ENCODE results near the gene CORO1C.

Gene CORO1C

DNA sequence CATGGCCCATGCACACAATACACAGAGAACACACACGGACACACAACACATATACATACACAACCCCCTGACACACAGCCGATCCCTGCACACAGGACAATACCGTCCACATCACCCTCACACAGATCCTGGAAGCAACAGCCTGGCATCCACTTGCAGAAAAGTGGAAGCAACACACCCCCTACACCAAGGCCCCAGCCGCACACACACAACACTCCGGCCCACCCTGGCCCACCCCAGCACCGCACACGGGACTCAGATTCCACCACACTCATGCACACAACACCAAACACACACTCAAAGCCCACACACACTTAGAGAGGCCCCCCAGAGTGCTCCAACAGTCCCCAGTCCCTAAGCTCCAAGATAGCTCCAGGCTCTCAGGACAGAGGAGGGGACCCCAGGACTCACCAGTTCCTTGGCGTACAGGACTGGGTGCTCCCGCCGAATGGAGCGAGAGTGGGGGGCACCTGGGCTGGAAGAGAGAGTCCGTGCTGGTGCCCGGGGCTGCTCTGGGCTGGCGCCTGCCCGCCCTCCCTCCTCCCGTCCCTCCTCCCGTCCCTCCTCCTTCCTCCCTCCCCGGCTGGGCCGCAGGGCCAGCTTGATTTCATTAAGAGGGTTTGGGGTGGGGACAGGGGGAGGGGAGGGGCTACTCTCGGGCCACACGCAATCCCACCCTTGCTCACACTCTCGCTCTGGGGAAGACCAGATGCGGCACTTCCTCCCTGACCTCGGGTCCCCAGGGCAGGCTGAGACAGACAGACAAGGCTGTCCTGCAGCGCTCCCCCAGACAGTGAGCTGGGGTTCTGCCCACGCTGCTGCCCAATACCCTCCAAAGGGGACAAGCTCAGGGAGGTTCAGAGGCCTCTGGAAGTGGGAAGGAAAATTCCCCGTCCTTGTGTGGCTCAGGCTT is 133.5 kb downstream of the CORO1C start, which contains the start of gene TMEM119:
Gene TMEM119, minus strand, starts transcription at position 526 of the 913 bp plus-strand sequence. CDS start 5,701 bp downstream, outside the sequence.
- FAIRE-seq: no peak

DNA sequence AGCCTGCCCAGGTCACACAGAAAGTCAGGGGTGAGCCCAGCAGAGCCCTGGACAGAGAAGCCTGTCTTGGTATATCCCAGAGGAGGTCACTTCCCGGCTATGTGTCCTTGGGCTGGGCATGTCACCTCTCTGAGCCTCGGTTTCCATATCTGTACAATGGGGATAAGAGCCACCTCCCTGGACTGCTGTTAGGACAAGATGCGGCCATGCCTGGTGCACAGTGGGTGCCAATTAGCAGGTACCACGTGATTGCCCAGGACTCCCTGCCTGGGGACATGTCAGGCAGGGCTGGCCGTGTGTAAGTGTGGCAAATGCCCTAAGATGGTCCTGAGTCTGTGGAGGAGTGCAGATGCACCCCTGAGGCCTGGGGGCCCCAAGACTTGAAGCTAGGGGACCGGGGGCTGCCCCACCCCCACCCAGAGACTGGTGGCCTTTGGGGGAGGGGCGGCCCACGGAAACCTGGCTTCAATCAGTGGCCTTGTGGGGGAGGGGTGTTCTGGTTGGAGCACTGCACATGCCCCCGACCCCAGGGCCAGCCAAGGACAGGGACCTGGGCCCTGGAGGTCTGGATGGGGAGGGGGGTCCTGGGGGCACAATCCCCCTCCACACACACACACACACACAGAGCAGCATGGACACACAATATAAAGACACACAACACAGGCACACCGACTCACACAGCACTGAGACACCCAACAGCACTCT is 134.3 kb downstream of the CORO1C start:
- no peak for FAIRE-seq

DNA sequence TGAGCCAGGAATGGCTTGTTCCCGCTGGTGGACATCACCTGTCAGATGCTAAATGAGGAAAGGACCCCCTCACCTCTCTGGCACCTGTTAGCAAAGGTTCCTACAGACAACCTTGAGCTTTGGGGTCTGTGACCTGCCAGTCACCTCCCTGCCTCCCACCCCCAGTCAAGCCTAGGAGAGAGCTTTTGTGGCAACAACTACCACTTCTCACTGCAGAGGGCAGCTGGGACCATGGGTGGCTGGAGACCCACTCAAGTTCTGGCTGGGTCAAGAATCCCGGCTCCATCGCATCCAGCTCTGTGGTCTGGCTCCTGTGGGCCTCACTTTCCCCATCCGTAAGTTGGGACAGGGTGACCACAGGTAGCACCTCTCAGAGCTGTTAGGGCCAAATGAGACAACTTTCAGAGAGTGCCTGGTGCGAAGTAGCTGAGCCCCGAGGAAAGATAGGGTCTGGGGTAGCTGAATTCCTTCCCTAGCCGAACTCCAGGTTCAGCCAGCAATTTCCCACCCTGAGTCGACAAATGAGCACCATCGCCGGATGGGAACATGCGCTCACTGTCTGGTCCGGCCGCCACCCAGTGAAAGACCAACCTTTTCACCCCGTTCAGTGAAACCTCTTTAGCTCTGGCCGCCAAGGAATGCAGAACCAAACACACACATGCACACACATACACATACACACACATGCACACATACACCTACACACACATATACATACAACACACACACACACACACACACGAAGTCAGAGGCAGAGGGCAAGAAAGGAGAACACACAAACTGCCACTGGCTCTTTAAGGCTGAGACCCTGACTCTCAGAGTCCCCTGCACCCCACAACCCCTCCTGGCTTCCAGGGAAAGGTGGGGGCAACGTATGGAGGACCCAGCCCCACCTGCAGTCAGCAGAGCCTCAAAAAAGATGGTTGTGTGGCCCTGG is 135.3 kb downstream of the CORO1C start:
- FAIRE-seq: no peak
